NCI-H1436 (cell line): ENCODE data around the gene DCUN1D3.
A peak's percentile ranks its signal among the peaks of the same experiment; 100 is the strongest.

Experiments
- DNase-seq: peaks from one replicate; lab custom pipeline; 2025; lab: John Stamatoyannopoulos, UW

DCUN1D3 gene

DNA sequence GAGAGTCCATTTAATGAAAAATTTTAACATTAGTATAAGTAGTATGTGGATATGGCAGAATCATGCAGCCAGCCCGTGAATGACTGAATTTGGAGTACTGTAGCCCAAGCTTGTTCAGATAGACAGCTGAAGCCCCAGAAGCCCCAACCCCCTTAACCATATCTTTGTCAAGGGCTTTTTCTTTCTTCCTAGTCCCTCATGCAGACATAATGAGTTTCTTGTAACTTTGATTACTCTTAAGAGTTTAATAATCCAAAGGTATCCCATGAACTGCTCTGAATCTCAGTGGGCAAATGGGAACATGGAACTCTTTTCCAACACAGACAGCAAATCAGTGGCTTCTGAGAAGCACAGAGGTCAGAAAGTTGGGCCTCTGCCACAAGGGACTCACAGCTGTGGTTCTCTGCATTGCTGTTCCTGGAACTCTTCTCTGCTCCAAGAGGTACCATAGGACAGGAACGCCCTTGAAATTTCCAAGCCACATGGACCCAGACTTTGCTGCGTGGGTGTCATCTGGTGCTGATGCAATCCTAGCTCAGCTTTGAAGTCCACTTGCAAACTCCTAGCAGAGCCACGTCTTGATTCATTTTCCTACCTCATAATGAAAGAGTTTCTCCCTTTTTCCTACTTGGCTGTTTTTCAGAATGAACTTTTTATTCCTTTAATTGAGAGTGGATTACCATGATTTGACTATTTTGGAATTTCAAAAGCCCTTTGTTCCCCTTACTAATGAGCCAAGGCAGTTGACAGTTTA is 18.5 kb upstream of the DCUN1D3 start:
- no peak for DNase-seq

DNA sequence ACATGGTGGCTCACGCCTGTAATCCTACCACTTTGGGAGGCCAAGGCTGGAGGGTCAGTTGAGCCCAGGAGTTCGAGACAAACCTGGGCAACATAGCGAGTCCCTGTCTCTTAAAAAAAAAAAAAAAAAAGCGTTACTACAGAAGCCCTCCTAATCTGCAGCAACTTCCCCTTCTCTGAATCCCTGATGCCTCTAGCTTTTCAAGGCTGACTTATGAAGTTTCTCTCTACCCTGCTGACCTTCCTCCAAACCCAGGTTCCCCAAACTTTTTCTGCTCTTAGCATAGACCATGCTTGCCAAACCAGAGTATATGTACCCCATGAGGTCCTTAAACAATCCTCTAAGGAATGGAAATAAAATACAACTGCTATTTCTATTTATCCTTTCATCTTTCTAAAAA is 16.8 kb upstream of the DCUN1D3 start:
- DNase-seq = no peak

DNA sequence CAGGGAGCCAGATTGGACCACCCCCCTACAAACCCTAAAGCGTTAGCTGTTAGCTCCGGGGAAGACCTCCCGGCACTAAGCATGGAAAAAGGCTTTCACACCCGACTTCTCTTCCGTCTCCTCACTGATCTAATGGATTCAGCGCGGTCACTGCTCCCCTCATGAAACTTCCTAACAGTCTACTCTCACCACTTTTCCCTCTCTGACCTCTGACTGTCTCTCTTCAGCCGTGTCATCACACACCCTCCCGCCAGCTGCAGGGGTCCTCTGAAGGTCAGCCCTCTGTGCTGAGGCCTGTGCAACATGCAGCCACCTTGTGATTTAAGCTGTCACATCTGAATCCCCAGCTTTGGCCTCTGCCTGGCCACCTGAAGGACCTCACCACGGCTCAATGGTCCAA is 16.1 kb upstream of the DCUN1D3 start:
- no peak for DNase-seq

DNA sequence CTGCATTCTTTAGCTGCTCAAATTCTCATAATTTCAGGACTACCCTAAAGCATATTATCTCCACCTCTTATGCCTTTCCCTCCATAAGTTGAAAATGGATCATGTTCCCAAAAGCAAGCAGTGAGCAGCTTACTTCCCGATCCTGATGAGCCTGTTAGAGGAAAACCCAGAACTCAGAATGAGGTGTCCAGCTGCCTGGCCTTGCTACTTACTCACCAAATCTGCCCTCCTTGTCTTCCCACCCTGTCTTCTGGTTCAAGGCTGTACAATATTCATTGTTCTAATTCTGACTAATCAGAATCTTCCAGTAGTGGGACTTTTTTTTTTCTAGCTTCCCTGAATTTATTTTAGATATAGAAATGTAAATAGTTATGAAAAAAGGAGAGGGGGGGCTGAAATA is 11.2 kb upstream of the DCUN1D3 start:
- no peak for DNase-seq

DNA sequence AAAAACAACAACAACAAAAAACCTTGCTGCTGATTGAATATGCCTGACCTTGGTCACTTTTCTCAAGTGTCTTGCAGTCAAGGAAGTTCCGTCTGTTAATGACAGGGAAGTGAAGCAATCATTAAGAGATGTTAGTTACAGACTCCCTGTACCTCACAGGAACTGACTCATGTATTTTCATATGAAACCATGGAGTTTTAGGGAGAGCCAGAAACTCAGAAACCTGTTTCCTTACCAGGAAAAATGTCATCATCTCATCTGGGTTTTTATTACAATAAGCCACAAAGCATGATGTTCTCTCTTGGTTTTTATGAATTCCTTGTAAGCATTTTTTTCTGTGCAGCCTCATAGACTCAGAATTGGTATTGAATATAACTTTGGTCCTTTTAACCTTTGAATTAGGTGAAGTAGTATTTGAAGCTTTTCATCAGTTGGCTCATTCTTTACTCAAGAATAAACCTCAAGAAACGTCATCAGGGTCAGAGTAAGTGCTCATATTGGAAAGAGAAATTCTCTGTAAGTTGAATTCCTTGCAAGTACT is 10.7 kb upstream of the DCUN1D3 start:
- DNase-seq = no peak

DNA sequence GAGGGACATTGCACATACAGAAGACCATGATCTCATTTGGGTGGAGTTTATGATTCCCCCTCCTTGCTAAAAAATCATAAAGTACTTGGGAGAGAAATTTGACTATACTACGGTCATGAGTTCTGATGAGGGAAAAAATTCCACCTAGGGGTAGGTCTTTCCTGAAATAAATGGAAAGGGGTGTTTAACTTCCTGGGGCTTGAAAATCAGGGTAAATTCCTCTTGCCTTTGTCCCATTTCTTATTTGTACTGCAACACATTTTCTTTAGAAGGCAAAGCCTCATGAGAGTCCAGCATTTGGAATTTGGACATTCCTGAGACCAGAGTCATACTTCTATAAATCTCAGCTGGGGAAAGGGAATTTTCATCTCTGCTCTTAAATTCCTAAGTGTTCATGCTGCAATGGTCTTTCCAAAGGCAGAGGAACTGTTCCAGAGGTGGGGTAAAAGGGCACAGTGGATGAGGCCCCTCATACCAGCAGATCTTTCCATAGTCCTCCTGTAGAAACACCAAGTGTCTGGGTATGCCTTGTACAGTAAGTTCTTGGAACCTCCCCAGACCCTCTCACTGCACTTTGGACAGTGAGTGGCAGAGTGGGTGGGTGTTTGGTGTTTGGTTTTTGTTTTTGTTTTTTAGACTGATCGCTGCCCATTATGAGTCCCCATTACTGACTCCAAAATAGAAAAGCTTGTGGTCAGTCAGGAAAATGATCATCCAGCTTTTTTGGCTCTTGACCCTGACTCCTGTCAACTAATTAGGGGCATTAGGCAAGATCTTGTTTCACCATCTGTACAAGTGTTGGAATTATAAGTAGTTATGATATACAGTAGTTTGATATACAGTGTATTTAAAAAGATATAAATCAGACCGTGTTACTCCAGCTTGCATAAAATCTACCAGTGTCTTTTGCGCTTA is 6.4 kb upstream of the DCUN1D3 start:
- no peak for DNase-seq

DNA sequence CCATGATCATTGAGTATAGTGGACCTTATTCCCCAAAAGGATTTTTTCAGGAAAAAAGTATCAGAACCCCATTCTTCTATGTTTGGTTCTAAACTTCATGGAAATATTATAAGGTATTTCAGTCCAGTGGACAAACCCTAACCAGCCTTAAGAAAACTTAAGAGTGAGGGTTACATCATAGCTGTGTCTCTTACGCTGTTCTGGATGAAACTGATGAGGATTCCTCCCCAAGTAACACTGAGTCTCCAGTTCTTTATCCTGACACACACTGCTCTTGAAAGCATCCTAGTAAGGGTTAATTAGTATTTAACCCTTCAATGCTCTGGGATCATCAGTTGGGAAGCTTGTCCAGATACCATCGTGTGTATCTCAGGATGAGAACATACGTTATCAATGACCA is 5.4 kb upstream of the DCUN1D3 start:
- DNase-seq = no peak

DNA sequence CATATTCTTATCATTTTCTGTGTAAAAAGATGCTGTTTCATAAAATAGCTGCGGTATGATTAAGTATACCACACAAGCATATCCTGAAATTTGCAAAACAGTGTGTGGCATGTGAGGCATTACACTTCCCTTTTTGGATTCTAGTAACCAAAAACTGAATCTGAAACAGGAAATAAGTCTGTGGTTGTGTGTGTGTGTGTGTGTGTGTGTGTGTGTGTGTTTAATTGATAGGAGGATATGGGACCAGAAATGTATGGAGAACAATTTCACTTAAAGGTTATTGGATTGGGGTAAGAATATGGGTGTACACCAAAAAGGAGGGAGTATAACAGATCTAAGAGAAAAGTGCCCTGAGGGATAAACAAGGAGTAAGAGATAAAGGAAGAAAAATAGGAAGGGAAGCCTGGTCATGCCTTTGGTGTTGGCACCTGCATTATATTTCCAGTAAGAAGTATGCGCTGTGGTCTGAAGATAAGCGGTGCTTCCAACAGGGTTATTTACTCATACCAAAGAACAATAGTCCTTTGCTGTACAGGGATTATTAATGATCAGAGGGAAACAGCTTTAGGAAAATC is 4.4 kb upstream of the DCUN1D3 start:
- no peak for DNase-seq

DNA sequence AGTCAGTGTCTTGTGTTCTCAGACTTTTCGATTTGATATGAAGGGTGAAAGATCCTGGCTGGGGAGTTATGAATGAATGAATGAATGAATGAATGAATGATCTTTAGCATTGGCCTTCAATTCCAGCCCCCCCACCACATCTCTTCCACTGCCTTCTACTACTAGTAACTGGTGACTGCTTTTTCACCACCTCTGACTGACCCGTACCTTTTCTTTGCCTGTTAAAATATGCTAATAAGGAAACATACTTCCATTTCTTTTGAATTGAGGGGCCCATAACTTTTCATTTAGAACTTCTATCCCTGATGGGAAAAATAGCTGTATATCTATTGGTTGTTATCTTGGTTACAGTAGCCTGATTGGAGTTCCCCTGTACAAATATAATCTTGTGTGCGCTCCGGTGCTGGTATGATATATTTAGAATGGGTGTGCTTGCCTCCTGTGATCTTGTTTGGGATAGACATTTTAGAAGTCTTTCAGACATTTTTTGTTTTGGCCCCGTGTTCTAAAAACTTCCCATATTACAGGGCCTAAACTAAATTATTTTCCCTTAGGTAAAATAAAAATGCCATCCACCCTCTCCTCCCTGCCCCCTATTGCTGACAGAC is 3.8 kb upstream of the DCUN1D3 start:
- no peak for DNase-seq

DNA sequence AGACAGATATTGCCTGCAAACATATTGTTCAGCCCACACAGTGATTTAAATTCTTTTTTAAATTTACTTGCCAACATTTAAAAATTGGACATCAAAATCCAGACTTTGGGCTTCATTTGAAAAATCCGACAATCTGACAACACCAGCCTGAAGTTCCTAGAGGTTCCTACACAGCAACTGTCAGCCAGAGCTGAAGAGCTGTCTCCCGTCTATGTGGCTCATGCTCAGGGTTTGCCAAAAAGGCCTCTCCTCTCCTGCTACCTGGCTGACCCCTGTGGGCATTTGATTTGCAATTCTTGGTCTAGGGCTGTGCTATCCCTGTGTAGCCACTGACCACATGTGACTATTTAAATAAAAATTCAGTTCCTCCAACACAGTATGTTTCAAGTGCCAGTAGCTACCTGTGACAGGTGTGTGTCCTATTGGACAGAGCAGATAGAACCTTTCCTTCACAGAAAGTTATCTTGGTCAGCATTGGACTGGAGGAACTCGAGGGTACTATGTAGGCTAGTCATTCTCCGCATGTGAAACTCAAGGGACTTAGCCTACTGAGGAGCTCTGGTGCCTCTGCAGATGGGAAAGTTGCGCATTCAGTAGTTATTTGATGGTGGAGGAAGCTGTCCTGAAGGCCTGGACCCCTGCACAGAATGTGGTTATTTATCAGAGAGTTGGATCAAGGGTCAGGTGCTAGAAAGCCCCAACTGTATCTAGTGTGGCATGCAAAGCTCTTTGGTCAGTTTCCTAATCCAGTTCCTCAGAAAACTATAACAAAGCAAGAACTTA is 3.1 kb upstream of the DCUN1D3 start:
- no peak for DNase-seq

DNA sequence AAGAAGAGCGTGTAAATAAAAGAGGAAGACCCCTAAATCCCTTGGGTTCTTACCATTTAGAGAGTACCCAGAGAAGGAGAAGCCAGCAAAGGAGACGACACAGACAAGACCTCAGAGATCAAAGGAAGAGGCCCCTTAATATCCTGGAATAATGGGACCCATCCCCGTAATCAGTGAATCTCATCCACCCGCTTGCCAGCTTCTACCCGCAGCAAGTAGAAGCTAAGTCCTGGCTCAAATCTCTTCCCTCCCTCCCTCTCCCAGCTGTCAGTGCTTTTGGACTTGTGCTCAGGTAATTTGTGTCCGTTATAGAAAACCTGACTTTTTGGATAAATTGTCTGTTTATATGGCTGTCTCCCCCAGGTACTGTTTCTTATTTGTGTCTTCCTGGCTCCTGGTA is 2.3 kb upstream of the DCUN1D3 start:
- no peak for DNase-seq

DNA sequence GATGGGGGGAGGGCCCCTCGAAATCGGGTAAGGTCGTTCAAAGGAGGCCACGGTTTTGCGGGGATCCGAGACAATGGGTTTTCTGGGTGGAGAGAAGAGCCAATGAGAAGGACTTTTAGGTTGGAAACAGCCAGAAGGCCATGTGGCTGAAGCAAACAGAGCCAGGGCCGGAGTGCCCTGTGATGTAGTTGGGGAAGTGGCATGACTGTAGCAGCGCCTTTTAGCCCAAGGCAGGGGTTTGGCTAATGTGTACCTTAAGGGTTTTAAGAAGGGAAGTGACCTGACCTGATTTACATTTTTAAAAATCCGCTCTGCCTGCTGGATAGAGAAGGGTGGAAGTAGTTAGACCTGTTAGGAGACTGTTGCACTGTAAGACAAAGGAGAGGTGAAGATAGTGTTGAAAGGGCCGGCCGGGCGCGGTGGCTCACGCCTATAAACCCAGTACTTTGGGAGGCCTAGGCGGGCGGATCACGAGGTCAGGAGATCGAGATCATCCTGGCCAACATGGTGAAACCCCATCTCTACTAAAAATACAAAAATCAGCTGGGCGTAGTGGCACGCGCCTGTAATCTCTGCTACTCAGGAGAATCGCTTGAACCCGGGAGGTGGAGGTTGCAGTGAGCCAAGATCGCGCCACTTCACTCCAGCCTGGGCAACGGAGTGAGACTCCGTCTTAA is 1.4 kb upstream of the DCUN1D3 start:
- peak; percentile 32 for DNase-seq

DNA sequence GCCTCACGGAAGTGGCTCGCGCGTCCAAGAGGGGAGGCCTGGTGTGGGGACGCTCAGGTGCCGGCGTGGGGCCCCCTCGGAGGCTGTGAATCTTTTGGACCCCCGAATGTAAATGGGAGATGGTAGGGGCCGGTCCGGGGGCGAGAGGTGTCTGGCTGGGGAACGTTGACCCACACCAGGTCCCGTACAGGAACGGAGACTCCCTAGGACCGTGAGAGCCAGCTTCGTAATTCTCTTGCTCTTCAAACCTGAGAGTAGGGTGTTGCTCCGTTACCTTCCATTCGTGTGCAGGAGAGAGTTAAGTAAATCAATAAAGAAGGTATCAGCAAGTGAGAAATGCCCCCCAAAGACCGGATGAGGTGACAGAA is 894 bp upstream of the DCUN1D3 start:
- no peak for DNase-seq

DNA sequence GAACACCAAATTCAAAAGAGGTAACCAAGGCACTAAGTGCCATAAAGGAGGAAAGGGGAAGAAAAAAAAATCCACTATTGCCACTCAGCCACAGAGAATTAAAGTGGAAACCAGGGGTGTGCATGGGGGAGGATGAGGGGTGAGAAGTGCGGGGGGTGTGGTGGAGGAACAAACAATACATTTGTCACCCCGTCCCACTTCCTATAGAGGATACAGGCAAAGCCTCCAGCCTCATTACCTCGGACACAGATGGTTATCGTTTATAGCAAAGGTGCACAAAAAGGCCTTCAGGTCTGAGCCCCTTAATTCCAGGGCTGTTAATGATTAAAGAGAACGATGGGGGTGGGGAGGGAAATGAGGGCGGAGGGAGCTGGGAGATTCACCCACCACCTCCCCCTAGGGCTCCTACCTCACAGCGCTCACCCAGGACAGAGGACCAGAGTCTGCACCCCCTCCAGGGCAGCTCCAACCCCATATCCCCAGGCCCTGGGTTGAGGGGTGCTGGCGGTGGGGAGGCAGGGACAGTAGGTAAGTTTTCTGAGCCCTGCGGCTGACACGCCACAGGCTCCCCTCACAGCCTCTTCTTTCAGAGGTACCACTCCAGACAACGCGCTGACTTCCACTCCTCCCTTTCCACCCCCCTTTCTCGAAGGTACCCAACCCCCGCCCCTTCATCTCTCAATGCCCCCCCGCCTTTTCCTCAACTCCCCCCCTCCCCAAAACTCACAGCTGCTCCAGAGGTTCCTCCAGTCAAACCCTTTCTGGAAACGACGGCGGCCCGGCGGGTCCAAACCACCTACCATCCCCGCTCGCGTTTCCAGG is 470 bp downstream of the DCUN1D3 start:
- no peak for DNase-seq

DNA sequence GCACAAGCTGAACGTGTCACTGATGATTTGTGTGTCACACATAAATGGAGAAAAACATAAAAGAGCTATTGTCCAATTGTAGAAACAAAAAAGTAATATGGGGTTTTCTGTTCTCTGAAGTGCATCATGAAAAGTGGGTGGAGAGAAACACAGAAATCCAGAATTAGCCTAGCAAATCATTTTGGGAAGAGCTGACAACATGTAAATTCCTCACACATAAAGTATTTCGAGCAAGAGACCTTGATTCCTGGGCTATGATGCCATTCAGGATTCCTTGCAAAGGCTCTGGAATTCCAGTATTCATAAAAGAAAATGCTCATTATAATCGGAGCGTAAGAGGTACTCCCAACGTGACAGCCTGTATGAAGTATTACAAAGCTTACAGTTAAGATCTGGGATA is 1.1 kb downstream of the DCUN1D3 start:
- no peak for DNase-seq

DNA sequence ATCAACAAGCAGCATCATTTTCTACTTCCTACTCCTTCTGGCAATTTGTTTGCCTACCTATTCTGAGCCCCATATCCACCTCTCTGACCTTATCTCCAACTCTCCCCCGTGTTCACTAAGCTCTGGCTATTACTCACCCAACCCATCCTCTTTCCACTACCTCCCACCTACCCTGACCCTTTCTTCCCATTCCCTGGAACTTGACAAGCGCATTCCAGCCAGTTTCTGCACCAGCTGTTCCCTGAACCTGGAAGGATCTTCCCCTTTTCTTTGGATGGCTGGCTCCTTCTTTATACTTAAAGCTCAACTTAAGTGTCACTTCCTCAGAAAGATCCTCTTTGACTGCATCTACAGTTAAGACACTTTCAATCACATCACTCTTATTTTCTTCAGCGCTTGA is 2.2 kb downstream of the DCUN1D3 start:
- DNase-seq = no peak

DNA sequence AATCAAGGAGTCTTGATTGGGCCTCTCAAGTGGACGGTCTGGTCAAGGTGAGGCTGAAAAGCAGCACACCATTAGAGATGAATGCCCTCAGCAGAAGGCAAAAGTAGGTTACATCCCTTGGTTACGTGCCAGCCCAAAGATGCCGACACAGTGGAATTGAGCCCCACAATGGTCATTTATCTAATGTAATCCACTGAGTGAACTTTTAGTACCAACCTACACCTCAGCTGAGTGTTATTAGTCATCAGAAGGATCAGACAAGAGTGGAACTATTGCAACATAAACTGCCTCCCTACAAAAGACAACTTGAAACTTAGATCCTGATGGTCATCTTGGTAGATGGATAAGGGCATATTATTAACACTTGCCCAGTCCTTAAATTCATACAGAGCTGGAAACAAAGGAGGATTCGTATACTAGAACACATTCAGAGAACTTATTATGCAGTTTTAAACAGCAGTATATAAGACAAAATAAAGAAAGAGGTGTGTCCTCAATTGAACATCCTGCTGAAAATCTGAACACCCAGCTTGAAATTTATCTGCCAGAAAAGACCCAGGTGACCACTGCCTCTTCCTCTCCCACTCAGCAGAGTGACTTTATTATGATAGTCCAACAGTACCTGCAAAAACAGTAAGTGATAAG is 2.8 kb downstream of the DCUN1D3 start:
- no peak for DNase-seq

DNA sequence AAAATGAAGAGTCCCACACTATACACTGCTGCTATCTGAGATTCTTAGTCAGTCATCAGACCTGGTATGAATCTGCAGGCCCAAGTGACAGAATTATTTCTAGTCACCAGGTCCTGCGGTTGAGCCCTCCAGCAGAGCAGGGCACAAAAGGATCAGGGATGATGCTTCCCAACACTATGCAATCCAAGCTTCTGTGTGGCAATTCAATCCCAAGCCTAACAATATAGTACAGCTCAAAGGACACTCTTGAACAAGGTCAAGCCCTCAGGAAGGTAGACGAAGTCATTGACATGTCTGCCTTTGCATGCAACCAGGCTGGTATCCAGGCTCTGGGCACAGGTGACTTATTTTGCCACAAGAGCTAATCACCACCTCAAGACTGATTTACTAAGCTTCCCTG is 5.8 kb downstream of the DCUN1D3 start:
- no peak for DNase-seq

DNA sequence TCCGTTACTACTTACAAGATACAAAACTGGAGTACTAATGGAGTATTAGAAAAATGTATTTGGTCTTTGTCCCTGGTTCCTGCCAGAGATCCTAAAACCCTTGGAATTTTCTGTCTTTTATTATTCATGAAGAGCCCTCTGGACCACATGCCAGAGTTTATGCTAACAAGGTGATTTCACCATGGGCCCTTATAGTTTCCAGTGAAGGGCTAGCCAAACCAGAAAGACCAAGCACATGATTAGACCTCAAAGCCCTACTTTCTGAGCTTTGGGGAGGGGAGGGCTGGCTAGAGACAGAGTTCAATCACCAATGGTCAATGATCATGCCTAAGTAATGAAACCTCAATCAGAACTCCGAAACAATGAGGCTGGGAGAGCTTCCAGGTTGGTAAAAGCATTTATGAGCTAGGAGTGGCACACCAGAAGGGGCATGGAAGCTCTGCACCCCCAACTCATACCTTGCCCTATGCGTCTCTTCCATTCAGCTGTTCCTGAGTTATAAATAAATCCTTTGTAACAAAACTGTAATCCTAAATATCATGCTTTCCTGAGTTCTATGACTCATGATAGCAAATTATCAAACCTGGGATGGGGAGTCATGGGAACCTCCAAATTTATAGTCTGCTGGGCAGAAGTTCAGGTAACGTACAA is 10.4 kb downstream of the DCUN1D3 start:
- DNase-seq = no peak
